HEK293 (cell line): ENCODE measurements around the gene GABRD.

Source experiments
- BCL11A ChIP-seq: fragments of 450-650 bp; formaldehyde crosslinking; IDR thresholded peaks from 2 replicates; pipeline ENCODE4 v1.5.1; 2016; ENCODE audit warnings: low read depth, missing biosample characterization, missing genetic modification characterization
- YY2 ChIP-seq: fragments of 450-650 bp; formaldehyde crosslinking; IDR thresholded peaks from 2 replicates; pipeline ENCODE4 v1.5.1; 2016; ENCODE audit warnings: missing biosample characterization, missing genetic modification characterization
- ZNF239 ChIP-seq: fragments of 450-650 bp; formaldehyde crosslinking; IDR thresholded peaks from 2 replicates; pipeline ENCODE4 v1.5.1; 2016; ENCODE audit warnings: missing biosample characterization, missing genetic modification characterization
- ZNF510 ChIP-seq: fragments of 450-650 bp; formaldehyde crosslinking; IDR thresholded peaks from 2 replicates; pipeline ENCODE4 v1.5.1; 2018; ENCODE audit warnings: mild to moderate bottlenecking, missing genetic modification characterization, missing biosample characterization; ENCODE audit not compliant: insufficient replicate concordance
- ZNF600 ChIP-seq: fragments of 450-650 bp; formaldehyde crosslinking; IDR thresholded peaks from 2 replicates; pipeline ENCODE4 v1.5.1; 2016; ENCODE audit warnings: missing biosample characterization, missing genetic modification characterization
- ZNF76 ChIP-seq: fragments of 450-650 bp; formaldehyde crosslinking; IDR thresholded peaks from 2 replicates; pipeline ENCODE4; 2016; ENCODE audit warnings: low read depth, missing biosample characterization, missing genetic modification characterization, borderline replicate concordance
- ZNF837 ChIP-seq: fragments of 450-650 bp; formaldehyde crosslinking; IDR thresholded peaks from 2 replicates; pipeline ENCODE4 v1.5.1; 2016; ENCODE audit warnings: missing biosample characterization, missing genetic modification characterization
- TF ChIP-seq, protein P1 (sequence below): fragments of 450-650 bp; formaldehyde crosslinking; IDR thresholded peaks from 2 replicates; pipeline ENCODE4 v1.5.1; 2017; ENCODE audit warnings: missing biosample characterization, mild to moderate bottlenecking, missing genetic modification characterization, moderate library complexity
- TF ChIP-seq, protein P2 (sequence below): fragments of 450-650 bp; formaldehyde crosslinking; IDR thresholded peaks from 2 replicates; pipeline ENCODE4 v1.5.1; 2016; ENCODE audit warnings: missing biosample characterization, missing genetic modification characterization
- TF ChIP-seq, protein P3 (sequence below): sonication (generic); formaldehyde crosslinking; IDR thresholded peaks from 2 replicates; pipeline ENCODE4 v1.8.1; 2022; ENCODE audit warnings: mild to moderate bottlenecking, moderate library complexity, missing genetic modification reagents
- TF ChIP-seq, protein P4 (sequence below): fragments of 450-650 bp; formaldehyde crosslinking; IDR thresholded peaks from 2 replicates; pipeline ENCODE4 v1.5.1; 2016; ENCODE audit warnings: missing biosample characterization, missing genetic modification characterization

DNA sequence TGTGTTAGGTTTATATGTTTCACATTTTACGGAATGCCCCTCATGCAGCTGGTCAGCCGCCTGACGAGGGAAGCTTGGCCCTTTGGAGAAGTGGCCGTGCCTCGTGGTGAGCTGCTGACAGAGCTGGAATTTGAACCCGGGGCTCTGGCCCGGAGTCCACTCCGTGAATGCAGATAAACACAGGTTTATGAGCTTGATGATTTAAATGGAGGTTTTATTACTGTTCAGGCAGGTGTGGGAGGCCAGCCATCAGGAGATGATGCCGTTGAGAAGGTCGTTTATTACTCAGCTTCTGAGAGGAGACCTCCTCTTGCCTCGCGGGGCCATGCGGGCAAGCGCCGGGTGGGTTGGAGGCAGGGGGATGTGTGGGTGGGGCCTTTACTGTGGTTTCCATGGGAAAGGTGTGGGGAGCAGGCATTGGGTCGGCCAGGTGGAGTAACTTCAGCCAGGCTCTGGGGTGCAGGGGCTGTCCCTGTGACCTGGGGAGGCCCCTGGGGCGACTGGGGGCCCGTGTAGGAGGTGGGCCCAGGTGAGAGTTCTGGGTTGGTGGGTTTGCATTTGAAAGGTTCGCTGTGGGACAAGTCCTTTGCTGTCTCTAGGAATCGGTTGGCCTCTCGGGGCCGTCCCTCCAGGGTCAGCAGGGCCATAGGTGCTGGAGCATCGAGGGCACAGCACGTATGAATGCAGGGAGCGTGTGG, 53.1 kb downstream of the GABRD start:
- TF ChIP-seq ZNF510 (tag by site-specific recombination), result no peak
- TF ChIP-seq, protein P1, sequence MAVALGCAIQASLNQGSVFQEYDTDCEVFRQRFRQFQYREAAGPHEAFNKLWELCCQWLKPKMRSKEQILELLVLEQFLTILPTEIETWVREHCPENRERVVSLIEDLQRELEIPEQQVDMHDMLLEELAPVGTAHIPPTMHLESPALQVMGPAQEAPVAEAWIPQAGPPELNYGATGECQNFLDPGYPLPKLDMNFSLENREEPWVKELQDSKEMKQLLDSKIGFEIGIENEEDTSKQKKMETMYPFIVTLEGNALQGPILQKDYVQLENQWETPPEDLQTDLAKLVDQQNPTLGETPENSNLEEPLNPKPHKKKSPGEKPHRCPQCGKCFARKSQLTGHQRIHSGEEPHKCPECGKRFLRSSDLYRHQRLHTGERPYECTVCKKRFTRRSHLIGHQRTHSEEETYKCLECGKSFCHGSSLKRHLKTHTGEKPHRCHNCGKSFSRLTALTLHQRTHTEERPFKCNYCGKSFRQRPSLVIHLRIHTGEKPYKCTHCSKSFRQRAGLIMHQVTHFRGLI (tag by site-specific recombination), result no peak
- no peak for TF ChIP-seq YY2
- no peak for TF ChIP-seq BCL11A (tag by site-specific recombination)
- TF ChIP-seq ZNF600 (tag by site-specific recombination), result no peak
- TF ChIP-seq, protein P2, sequence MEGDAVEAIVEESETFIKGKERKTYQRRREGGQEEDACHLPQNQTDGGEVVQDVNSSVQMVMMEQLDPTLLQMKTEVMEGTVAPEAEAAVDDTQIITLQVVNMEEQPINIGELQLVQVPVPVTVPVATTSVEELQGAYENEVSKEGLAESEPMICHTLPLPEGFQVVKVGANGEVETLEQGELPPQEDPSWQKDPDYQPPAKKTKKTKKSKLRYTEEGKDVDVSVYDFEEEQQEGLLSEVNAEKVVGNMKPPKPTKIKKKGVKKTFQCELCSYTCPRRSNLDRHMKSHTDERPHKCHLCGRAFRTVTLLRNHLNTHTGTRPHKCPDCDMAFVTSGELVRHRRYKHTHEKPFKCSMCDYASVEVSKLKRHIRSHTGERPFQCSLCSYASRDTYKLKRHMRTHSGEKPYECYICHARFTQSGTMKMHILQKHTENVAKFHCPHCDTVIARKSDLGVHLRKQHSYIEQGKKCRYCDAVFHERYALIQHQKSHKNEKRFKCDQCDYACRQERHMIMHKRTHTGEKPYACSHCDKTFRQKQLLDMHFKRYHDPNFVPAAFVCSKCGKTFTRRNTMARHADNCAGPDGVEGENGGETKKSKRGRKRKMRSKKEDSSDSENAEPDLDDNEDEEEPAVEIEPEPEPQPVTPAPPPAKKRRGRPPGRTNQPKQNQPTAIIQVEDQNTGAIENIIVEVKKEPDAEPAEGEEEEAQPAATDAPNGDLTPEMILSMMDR (tag by site-specific recombination), result no peak
- TF ChIP-seq, protein P3, sequence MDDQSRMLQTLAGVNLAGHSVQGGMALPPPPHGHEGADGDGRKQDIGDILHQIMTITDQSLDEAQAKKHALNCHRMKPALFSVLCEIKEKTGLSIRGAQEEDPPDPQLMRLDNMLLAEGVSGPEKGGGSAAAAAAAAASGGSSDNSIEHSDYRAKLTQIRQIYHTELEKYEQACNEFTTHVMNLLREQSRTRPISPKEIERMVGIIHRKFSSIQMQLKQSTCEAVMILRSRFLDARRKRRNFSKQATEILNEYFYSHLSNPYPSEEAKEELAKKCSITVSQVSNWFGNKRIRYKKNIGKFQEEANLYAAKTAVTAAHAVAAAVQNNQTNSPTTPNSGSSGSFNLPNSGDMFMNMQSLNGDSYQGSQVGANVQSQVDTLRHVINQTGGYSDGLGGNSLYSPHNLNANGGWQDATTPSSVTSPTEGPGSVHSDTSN (CRISPR knock-in tag), result no peak
- TF ChIP-seq ZNF76, result no peak
- TF ChIP-seq ZNF837 (tag by site-specific recombination), result no peak
- TF ChIP-seq, protein P4, sequence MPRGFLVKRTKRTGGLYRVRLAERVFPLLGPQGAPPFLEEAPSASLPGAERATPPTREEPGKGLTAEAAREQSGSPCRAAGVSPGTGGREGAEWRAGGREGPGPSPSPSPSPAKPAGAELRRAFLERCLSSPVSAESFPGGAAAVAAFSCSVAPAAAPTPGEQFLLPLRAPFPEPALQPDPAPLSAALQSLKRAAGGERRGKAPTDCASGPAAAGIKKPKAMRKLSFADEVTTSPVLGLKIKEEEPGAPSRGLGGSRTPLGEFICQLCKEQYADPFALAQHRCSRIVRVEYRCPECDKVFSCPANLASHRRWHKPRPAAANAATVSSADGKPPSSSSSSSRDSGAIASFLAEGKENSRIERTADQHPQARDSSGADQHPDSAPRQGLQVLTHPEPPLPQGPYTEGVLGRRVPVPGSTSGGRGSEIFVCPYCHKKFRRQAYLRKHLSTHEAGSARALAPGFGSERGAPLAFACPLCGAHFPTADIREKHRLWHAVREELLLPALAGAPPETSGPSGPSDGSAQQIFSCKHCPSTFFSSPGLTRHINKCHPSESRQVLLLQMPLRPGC, result no peak
- no peak for TF ChIP-seq ZNF239 (tag by site-specific recombination)
